Epithelial cell of proximal tubule (primary cell): ENCODE results near the gene ACSL1. TPM values are rescaled to one million over a fixed set of nuclear protein-coding genes. Genes with fewer than 3 reads are reported as not detected.

Experiments
- DNase-seq: peaks from one replicate; pipeline ENCODE4 v3.0.0-alpha.2; 2011; ENCODE audit warnings: low read depth
- H3K4me3 ChIP-seq: 2 replicates; pipeline ENCODE4 v1.5.1; 2011; ENCODE audit warnings: low read depth, mild to moderate bottlenecking, low read length
- CTCF ChIP-seq: conservative IDR thresholded peaks from 2 replicates; pipeline ENCODE4 v1.5.1; 2012; ENCODE audit warnings: low read depth, mild to moderate bottlenecking, low read length
- total RNA-seq: library from RNA; depleted of rRNA; stranded (reverse); fragments of >200 nt; gene quantifications from 2 replicates; pipeline ENCODE4 v1.2.3, GENCODE V29; 2015

The ACSL1 gene
- total RNA-seq, 1 donor from 2014 or later: 18.5 TPM

GRCh38 chr4:184731056-184731455 lies 94.7 kb downstream of the ACSL1 start:
- no peak overlapping the region for H3K4me3 ChIP-seq
- no peak for DNase-seq
- no peak for TF ChIP-seq CTCF

GRCh38 chr4:184729946-184730345 lies 95.8 kb downstream of the ACSL1 start:
- TF ChIP-seq CTCF: no peak
- no peak overlapping the region for H3K4me3 ChIP-seq
- no peak for DNase-seq

GRCh38 chr4:184728858-184729257 lies 96.9 kb downstream of the ACSL1 start:
- no peak for DNase-seq
- no peak overlapping the region for H3K4me3 ChIP-seq
- no peak for TF ChIP-seq CTCF

GRCh38 chr4:184727430-184727829 lies 98.3 kb downstream of the ACSL1 start:
- no peak overlapping the region for H3K4me3 ChIP-seq
- no peak for TF ChIP-seq CTCF
- DNase-seq: no peak

- TF ChIP-seq CTCF: peak; percentile 19
- no peak for DNase-seq
- no peak overlapping the region for H3K4me3 ChIP-seq
These were observed 103.0 kb downstream of the ACSL1 start for GRCh38 chr4:184722798-184723197.

GRCh38 chr4:184721254-184721653 lies 104.5 kb downstream of the ACSL1 start:
- H3K4me3 ChIP-seq: no peak overlapping the region
- no peak for TF ChIP-seq CTCF

GRCh38 chr4:184719407-184719806 lies 106.4 kb downstream of the ACSL1 start:
- no peak for DNase-seq
- TF ChIP-seq CTCF: no peak
- H3K4me3 ChIP-seq: no peak overlapping the region

More at GRCh38 chr4:184721254-184721653, 104.5 kb downstream of the ACSL1 start:
- no peak for DNase-seq
